GM21526 (cell line): ENCODE data around the gene NFKB2.

Experiments
- ATAC-seq: cut with Tn5 transposase; IDR thresholded peaks from one replicate; pipeline ENCODE4 v1.9.1; 2021; ENCODE audit warnings: moderate library complexity; ENCODE audit not compliant: unreplicated experiment, low FRiP score

Gene NFKB2

DNA sequence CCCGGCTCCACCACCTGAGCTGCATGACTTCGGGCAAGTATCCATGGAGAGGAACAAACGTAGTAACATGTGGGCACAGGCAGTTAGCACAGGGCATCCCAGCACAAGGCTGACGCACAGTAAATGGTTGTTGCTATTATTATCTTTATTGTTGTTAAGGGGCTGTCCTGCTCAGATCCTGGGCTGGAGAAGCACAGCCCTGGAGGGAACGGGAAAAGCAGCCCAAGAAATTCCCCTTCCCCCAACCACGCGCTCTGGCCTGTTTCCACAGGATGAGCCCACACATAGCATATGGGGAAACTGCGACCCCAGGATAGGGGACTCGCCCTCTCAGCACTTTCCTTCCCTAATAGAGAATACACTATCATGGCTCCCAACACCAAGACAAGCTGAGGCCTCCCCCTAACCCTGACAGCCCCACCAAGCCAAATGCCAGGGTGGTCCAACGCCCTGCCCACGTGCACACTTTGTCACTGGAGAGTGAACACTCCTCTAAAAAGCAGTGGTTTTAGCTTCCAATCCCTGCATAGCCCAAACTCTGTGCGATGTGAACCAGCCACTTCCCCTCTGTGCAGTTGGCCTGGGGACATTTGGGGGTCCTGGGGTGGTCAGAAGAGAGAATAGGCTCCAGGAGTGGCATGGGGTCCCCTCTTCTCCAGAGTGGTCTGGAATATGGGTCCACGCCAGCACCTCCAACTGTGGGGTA lies 12.1 kb downstream of the NFKB2 start:
- no peak for ATAC-seq

DNA sequence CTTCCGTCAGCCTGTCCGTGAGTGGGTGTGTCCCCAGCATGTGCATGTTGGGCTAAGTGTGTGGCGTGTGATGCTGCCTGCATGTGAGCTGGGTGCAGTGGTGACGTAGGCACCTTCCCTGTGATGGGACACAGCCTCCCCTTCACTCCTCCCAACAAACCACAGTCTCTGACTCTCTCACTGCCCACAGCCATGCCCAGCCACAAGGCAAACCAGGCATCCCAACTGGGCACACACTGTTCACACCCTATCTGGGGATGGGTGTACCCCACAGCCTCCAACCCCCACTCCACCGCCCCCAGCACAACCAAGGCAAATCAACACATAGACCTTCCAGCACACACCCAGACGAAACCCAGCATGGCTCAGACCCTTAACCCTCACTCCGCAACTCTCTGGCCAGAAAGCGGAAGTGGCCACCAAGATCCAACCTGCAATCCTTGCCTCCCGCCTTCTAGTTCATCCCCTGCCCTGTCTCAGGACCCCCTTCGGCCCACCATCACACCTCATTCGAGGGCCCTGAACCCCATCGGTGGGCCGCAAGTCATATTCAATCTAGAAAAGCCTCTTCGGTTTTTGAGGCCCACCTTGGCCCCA lies 12.7 kb downstream of the NFKB2 start:
- no peak for ATAC-seq

DNA sequence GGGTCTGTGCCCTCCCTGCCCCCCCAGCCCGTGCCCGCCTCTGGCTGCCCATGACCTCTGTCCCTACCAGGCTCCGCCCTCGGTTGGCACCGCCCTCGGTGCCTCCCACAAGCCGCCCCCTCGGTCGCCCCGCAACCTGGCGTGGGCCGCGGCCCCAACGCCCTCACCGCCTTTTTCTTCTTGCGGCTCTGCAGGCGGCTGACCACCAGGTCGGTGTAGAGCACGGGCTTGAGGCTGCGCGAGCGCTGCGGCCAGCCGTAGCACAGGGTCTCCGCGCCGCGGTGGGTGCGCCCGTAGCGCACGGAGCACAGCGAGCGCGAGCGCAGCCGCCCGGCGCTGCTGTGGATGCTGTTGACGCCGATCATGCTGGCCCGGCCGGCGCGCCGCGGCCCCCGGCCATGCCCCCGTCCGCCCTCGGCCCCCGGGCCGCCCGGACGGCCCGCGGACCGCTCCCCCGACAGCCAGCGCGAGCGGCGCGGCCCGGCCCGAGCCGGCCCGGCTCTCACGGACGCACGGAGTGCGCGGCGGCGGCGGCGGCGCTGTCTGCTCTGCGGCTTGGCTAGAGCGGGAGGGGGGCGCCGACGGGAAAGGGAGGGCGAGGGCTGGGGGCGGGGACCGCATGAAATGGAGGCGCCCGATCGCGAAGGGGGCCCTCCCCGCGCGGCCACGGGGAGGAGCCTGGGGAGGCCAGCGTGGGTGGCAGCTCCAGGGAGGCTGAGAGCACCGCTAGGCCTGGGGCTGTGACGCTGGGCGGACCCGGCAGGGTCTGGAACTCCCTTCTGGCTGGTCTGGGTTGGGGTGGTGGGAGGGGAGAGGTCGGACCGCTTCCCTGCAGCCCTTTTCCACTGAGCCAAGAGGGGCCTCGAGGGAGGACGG lies 13.5 kb downstream of the NFKB2 start:
- no peak for ATAC-seq

DNA sequence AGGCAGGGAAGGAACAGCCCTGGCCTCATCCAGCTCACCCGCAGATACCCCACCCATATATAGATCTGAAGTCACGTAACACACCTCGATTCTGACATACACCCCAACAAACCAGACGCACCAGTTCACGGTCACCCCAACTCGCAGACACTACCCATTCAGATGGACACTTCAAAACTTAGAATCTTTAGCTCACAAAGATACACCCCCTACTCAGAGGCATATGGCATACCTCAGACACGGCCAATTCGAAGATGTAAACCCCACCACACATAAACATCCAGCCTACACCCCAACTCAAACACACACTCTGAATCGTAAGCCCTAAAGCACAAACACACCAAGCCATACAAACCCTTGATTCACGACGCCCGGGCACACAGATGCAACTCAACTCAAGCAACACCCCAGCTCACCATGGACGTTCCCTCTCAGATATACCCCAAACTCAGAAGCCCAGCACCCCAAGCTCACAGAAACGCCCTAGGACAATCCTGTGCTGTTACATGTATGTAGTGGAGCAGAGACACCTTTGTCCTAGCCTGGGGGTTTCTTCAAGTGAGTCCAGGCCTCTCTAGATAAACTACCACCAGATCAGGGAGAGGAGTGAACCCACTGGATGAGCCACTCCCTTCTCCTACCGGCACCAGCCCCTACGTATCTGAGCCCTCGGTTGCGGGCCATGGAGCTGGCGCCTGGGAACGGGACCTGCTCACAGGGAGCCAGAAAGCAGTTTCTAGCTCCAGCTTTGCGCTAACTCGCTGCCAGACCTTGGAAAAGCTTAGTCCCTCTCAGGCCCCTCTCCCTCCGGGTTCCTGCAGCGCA lies 14.3 kb downstream of the NFKB2 start:
- ATAC-seq, result no peak

DNA sequence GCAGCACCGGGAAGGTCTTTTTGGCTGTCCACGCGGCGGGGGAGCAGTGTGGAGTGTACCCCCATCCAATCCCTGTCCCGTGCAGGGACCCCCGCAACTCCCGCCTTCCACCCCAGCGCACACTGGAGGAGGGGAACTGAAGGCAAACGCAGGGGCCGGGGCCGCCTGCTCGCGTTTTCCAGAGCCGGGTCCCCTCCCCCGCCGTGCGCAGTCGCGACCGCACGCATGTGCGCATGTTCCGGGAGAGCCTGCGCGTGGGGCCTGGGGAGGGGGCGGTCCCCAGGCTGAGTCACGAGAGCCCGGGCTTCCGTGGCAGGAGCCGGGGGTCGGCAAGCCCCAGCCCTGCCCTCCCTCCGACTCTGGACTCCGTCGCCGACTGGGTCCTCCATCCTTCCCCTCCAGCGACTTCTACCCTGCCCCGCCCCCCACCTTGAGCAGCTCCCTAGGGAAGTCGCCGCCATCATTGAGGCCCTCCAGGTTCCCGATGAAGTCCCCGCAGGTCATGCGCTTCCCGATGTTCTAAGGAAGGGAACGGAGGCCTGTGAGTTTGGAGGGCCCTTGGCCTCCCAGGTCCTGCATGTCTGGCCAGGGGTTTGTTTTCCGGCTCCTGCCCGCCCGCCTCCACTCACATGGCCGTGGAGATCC lies 15.0 kb downstream of the NFKB2 start:
- no peak for ATAC-seq

DNA sequence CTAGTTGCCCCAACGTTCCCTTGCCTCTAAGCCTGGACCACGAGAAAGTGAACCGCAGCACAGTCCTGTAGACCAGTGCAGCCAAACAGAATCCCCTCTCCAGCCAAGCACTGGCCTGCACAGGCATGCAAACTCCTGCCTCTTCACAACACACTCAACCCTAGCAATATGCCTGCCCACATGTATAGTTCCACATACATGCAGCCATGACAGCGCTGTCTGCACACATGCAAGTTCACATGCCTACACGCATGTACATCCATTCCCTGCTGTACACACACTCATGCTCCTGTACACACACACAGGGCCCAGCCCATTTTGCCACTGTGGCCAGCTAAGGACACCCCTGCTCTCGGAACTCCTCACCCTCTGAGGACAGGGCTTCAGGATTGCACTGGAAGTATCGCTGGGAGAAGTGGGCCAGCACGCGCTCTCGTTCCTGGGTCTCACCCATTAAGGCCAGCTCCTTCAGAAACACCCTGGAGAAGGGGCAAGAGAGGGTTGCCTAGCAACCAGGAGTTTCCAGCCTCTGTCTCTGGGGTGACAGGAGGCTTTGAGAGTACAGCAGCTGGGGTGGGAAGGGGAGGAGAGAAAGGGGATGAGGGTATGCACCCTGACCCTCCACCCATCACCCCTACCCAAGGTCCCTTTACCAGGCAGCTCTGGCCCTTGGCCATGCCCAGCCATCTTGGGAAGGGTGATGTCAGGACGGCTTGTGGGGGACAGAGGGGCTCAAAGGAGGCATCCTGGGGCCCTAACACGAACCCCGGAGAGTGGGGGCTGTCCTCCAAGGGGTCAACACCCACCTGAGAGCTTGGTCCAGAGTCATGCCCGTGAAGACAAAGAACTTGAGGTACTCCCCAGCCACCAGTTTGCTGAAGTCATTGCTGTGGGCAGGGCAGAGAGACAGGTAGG lies 16.1 kb downstream of the NFKB2 start:
- ATAC-seq, result no peak

DNA sequence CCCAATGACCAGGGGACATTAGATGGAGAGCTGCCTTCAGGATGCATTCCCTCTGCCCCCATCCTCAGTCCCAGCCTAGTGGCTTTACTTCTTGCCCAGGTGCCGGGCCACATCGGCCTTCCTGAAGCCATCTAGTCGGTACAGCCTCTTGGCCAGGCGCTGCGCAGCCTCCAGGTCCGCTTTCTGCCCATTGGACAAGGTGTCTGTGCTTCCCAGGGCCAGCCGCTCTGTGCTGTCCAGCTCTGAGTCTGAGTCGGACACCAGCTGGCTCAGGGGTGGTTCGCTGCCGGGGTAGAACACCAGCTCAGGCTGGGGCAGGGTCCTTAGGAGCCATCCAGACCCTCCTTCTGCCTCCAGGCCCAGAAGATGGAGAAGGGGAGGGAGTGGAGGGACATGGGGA lies 16.8 kb downstream of the NFKB2 start:
- no peak for ATAC-seq

DNA sequence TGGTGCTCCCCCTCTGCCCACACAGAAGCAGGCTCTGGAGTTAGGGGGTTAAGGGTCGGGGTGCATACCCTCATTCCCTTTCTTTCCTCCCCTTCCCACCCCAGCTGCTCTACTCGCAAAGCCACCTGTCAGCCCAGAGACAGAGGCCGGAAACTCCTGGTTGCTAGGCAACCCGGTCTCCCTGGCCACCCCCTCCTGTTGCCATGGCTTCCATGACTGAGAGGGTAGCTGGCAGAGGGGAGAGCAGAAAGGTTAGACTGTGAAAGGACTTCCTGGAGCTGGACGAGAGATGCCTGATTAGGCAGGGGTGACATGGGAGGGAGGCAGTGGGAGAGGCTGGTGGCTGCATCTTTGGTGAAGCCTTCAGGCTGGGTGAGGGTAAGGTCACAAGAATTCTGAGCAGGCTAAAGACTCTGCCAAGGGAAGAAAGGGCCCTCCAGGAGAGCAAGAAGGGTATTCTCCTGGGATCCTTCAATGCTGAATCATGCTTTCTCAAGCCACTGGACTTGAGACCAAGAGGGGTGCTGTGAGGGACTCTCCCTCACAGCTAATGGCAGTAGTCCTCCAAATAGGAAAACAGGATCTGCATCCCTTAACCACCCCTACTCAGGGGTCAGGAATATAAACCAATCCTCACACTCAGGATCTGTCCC lies 17.7 kb downstream of the NFKB2 start:
- ATAC-seq, result no peak

DNA sequence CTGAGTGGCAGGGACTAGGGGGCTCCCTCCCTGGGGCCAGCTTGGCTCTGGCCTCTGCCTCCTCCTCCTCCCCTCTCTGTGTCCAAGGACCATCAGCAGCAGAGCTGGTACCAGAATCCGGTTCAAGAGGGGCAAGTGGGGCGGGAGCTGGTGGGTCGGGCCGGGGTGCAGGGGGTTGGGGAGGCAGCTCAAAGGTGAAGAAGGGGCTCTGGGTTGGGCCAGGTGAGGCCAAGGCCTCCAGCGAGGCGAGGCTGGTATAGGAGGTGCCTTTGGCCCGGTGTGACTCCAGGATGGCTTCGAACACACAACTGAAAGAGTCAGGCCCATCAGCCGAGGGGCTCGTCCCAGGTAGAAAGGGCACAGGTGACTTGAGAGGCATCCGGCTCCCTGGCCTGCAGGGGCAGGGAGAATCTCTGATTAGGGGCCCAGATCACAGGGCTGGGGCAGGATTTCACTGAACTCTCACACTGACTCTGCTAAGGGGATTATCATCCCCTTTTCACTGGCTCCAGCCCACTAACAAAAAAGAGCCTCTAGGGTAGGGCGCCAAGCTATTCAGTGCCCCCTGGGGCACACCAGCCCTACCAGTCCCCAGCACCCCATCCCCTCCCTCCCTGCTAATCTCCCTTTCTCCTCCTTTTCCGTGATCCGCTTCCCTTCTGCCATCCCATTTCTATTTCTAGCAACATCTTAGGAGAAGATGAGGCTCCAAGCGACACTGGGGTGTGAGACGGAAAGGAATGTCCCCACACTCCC lies 18.5 kb downstream of the NFKB2 start:
- ATAC-seq, result no peak

DNA sequence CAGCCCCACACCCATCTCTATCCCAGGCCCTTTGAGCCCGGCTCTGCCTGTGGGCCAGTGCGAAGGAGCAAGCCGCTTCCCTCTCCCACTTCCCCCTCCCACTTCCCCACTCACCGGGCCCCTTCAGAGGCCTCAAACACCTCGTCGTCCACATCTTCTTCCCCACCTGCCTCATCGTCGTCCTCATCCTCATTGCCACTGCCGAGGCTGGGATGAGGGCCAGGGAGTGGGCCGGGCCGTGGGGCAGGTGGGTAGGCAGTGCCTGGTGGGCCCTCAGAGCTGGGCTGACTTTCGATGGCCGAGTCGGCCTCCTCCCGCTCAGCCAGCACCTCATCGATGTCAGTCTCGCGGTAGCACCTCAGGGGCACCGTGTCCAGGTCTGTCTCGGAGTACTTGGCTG lies 19.2 kb downstream of the NFKB2 start:
- ATAC-seq, result no peak

DNA sequence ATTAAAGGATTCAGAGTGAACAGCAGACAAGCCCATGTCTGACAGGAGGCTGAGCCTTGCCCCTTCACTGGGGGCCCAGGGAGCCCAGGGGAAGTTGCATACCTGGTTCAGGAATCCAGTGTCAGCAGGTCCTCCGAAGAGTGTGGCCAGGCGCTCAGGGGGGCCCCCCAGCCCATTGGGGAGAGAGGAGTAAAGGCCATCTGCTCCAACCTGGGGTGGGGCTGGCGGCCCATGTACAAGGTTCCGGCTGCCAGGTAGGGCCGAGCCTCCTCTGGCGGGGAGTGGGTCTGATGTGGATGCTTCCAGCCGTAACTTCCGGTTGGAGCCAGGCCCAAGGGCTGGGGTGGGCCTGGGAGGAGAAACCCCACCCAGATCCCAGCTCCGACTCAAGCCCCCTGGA lies 20.8 kb downstream of the NFKB2 start:
- no peak for ATAC-seq

DNA sequence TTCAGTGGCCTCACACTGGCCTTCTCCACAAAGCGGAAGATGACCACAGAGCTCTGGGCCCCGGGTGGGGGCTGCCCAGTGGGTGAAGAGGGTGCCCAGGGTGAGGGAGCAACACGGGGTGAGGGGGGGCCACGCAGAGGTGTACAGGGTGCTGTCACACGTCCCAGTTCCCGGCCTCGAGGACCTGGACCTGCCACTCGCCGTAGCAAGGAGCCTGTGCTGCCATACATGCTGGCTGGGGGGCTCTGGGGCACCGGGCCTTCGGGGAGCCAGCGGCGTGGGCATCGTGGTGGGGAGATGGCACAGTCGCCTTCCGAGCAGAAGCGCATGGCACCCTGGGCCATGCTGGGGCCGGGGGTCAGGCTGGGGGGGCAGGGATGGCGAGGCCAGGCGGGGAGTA lies 21.2 kb downstream of the NFKB2 start:
- ATAC-seq, result no peak

DNA sequence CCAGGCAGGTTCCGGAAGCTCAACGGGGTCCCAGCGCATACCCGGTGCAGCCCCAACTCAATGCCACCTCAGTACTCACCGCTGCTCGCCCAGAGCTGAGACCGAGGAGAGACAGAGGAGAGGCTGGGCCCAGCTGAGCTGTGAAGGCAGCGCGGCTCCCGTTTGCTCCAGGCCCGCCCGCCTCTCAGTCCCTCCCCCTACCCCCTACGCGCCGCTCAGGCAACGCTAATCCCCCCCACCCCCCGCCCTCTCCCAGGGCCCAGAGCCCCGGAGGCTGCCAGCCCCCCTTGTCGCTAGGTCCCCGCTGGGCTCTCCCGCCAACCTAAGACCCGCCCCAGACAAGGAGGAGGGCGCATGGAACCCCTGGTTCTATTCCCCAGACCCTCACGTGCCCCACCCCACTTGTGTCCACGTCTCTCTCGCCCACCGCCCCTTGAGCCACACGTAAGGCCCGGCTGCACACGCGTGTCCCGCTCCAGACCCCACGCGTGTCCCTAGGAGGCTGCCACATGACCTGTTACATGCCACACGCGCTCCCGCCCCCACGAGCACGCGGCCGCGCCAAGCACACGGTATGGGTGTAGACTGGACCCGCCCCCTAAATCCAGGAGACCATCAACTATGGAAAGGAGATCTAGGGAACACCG lies 23.2 kb downstream of the NFKB2 start, which contains the start of gene PSD:
Gene PSD (minus strand): TSS at position 164 of the 647 bp plus-strand sequence. CDS start 1,747 bp downstream, outside the sequence.
- ATAC-seq, result no peak

DNA sequence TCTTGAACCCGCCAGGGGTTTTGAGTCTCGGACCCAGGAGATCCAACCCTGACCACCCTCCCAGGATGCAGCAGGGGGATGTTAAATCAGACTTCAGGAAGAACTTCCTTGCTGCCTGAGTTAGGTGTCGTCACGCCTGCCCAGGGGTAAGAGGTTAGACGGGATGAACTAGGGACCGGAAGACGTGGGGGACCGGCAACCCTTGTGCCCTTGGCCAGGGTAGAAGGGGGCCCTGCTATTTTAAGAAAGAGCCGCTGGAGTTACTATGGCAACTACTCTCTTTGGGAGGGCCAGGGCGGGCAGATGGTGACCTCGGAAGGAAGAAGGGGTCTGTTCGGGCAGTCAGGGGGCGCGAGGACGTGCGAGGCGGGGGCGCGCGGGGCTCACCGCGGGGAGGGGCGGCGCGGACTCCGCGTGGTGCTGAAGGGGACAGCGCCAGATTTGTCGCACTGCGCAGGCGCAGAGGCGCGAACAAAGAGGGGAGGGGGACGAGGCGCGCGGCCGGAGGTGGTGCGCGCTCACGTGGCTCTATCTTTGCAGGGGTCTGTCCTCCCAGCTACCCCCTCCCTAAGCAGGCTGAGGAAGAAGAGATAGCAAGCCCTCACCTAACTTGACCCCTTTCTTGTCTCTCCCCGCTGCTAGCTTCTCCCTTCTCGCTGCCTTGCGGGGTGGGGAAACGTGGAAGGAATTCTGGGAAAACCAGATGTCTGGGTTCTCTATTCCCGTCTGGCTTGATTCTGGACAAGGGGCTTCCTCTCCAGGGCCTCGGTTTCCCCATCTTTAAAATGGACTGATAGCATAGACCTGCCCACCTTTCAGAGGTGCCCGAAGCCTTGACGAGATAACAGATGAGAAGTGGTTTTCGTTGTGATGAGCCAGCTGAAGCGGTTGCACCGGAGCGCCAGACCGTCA lies 24.0 kb downstream of the NFKB2 start:
- no peak for ATAC-seq

DNA sequence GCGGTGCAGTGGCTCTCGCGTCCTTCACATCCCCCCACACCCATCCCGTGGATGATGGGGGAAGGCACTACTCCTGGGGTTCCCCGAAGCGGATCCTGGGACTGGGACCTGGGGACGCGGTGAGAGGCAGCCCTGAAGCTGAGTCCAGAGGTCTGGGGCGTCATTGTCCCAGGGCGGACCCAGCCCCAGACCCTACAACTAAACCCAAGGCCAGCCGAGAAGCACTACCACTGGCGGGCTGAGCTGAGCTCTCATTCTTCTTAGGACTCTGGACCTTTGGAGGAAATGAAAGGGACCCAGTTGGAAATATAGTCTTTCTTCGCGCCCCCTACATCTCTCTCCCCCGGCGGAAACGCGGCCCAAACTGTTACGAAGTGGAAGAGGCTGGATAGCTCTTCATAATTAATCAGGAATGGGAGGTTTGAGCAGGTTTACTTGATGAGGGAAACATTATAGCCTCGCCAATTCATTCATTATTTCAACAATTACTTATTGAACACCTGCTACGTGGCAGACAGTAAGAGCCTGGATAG lies 24.7 kb downstream of the NFKB2 start:
- ATAC-seq, result no peak
